PC-3 (cell line): ENCODE data around the gene NOX3. TPM values are rescaled to one million over a fixed set of nuclear protein-coding genes. Genes with fewer than 3 reads are reported as not detected.

Source experiments
- ATAC-seq: fragments of 200-7000 bp; cut with Tn5 transposase; 2 replicates; pipeline ENCODE4 v1.9.1; 2020; ENCODE audit warnings: mild to moderate bottlenecking, moderate library complexity
- BruUV-seq: library from RNA; stranded (reverse); fragments of 400-500 nt; replicated peaks from 2 replicates; lab custom pipeline; 2021; lab: Mats Ljungman, UMichigan
- CTCF ChIA-PET: fragments of 300-600 bp; sonication (Branson Sonifier 250); formaldehyde crosslinking; loops from one replicate; lab custom pipeline; 2022; ENCODE audit warnings: antibody characterized with exemption; lab: Charles Lee
- POLR2A ChIA-PET: fragments of 300-600 bp; sonication (Branson Sonifier 250); formaldehyde crosslinking; loops from one replicate; lab custom pipeline; 2022; ENCODE audit warnings: antibody characterized with exemption; ENCODE audit not compliant: unreplicated experiment; lab: Charles Lee
- DNase-seq: peaks from one replicate; pipeline ENCODE4 v3.0.0-alpha.2; 2015
- H2AFZ ChIP-seq: fragments of 300-600 bp; sonication (generic); 2 replicates; pipeline ENCODE4 v1.6.0; 2016; ENCODE audit warnings: antibody characterized with exemption, low read length
- H3F3A ChIP-seq: fragments of 300-600 bp; sonication (generic); one replicate; pipeline ENCODE4 v1.6.0; 2017; ENCODE audit warnings: antibody characterized with exemption, low read length, control low read depth, mild to moderate bottlenecking; ENCODE audit not compliant: unreplicated experiment
- H3K27ac ChIP-seq: fragments of 300-600 bp; sonication (generic); 2 replicates; pipeline ENCODE4 v1.5.1; 2016; ENCODE audit warnings: mild to moderate bottlenecking, low read length
- H3K27me3 ChIP-seq: fragments of 300-600 bp; sonication (generic); 2 replicates; pipeline ENCODE4 v1.6.1; 2016; ENCODE audit warnings: low read length, mixed read lengths
- H3K36me3 ChIP-seq: fragments of 300-600 bp; sonication (generic); 2 replicates; pipeline ENCODE4 v1.6.1; 2016; ENCODE audit warnings: low read depth, mixed run types, low read length, mixed read lengths
- H3K4me1 ChIP-seq: fragments of 300-600 bp; sonication (generic); 2 replicates; pipeline ENCODE4 v1.5.1; 2016; ENCODE audit warnings: low read length; ENCODE audit not compliant: insufficient read depth
- H3K4me2 ChIP-seq: fragments of 300-600 bp; sonication (generic); 2 replicates; pipeline ENCODE4 v1.6.0; 2016; ENCODE audit warnings: low read length
- H3K4me3 ChIP-seq: fragments of 300-600 bp; sonication (generic); 2 replicates; pipeline ENCODE4 v1.5.1; 2016; ENCODE audit warnings: mild to moderate bottlenecking, low read length, mixed read lengths
- H3K79me2 ChIP-seq: fragments of 300-600 bp; sonication (generic); 2 replicates; pipeline ENCODE4 v1.6.1; 2017; ENCODE audit warnings: low read length, mixed read lengths
- H3K9ac ChIP-seq: fragments of 300-600 bp; sonication (generic); 2 replicates; pipeline ENCODE4 v1.6.0; 2016; ENCODE audit warnings: mild to moderate bottlenecking, low read length
- H3K9me2 ChIP-seq: fragments of 300-600 bp; sonication (generic); replicated peaks from 2 replicates; pipeline ENCODE4 v1.6.1; 2016; ENCODE audit warnings: mixed run types, low read length, mixed read lengths
- H3K9me3 ChIP-seq: fragments of 300-600 bp; sonication (generic); 2 replicates; pipeline ENCODE4 v1.6.1; 2016; ENCODE audit warnings: low read length, mixed read lengths
- H4K20me1 ChIP-seq: fragments of 300-600 bp; sonication (generic); 2 replicates; pipeline ENCODE4 v1.6.1; 2016; ENCODE audit warnings: low read length, mixed read lengths
- EZH2 ChIP-seq: fragments of 300-600 bp; sonication (generic); IDR thresholded peaks from one replicate; pipeline ENCODE4 v1.6.1; 2017; ENCODE audit warnings: antibody characterized with exemption, mild to moderate bottlenecking, low read length; ENCODE audit not compliant: unreplicated experiment
- EZH2phosphoT487 ChIP-seq: fragments of 300-600 bp; sonication (generic); IDR thresholded peaks from 2 replicates; pipeline ENCODE4 v1.6.1; 2018; ENCODE audit warnings: mild to moderate bottlenecking, antibody characterized with exemption, low read length, borderline replicate concordance
- intact Hi-C: fragments of 100-400 bp; cut with micrococcal nuclease; formaldehyde crosslinking; loops from 2 replicates; pipeline ENCODE4 v1.9.0; 2023
- total RNA-seq: library from RNA; depleted of rRNA; stranded (reverse); fragments of >200 nt; gene quantifications from 2 replicates; pipeline ENCODE4 v1.2.3, GENCODE V29; 2014
- TF ChIP-seq, protein P1 (sequence below): fragments of 300-600 bp; sonication (generic); conservative IDR thresholded peaks from 2 replicates; pipeline ENCODE4 v1.5.1; 2017; ENCODE audit warnings: antibody characterized with exemption, low read depth, mild to moderate bottlenecking, low read length

The NOX3 gene
- total RNA-seq, 1 experiment from 2014 or later, result not detected

DNA sequence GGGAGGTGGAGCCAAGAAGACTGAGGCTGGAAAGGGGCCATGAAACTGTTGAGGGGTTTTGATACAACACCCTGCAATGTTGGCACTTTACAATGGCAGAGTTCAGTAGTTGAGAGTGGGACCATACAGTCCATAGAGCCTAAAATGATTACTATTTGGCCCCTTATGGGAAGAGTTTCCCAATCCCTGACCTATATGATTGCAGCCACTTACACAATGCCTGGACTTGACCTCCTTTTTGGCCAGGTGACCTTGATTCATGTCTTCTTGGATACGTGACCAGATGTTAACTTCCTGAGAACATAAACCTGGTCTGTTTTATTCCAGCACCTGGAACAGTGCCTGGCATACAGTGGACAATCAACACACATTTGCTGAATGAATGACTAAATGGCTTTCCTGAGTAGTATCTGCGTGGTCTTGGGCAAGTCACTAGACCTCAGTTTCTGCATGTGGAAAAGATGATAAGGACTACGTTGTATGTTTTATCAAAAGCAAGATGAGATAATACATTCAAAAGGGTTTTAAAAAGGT, 58.4 kb downstream of the NOX3 start:
- no peak for ATAC-seq
- H2AFZ ChIP-seq, result no peak overlapping the region
- no peak overlapping the region for H3K9ac ChIP-seq
- no peaks in the 10 kb centered on the region for H3K36me3 ChIP-seq
- DNase-seq, result no peak
- H3K9me2 ChIP-seq, result no peaks in the 10 kb centered on the region
- CTCF ChIA-PET, result no interaction called here
- no peak for TF ChIP-seq EZH2
- TF ChIP-seq EZH2phosphoT487, result no peak
- TF ChIP-seq, protein P1, sequence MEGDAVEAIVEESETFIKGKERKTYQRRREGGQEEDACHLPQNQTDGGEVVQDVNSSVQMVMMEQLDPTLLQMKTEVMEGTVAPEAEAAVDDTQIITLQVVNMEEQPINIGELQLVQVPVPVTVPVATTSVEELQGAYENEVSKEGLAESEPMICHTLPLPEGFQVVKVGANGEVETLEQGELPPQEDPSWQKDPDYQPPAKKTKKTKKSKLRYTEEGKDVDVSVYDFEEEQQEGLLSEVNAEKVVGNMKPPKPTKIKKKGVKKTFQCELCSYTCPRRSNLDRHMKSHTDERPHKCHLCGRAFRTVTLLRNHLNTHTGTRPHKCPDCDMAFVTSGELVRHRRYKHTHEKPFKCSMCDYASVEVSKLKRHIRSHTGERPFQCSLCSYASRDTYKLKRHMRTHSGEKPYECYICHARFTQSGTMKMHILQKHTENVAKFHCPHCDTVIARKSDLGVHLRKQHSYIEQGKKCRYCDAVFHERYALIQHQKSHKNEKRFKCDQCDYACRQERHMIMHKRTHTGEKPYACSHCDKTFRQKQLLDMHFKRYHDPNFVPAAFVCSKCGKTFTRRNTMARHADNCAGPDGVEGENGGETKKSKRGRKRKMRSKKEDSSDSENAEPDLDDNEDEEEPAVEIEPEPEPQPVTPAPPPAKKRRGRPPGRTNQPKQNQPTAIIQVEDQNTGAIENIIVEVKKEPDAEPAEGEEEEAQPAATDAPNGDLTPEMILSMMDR, result no peak
- H4K20me1 ChIP-seq, result no peaks in the 10 kb centered on the region
- no peaks in the 10 kb centered on the region for H3K27me3 ChIP-seq
- POLR2A ChIA-PET, result no interaction called here
- H3K4me2 ChIP-seq, result no peak overlapping the region
- H3F3A ChIP-seq, result no peaks in the 10 kb centered on the region
- no TSS peak for BruUV-seq
- intact Hi-C loops, result no loop called here
- H3K4me3 ChIP-seq, result no peak overlapping the region
- no peaks in the 10 kb centered on the region for H3K79me2 ChIP-seq
- H3K4me1 ChIP-seq, result no peaks in the 10 kb centered on the region
- no peak overlapping the region for H3K27ac ChIP-seq
- no peaks in the 10 kb centered on the region for H3K9me3 ChIP-seq

DNA sequence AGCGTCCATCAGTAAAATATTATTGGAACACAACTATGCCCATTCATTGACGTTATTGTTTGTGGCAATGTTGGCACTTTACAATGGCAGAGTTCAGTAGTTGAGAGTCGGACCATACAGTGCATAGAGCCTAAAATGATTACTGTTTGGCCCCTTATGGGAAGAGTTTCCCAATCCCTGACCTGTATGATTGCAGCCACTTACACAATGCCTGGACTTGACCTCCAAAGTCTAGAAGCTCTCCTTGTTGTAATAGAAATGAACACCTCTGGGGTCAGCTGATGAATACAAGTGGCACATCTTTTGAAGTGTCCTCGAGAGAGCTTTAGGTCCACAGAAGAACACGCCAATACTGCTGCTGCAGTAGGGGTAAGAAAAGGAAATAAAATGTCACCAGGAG, 59.0 kb downstream of the NOX3 start:
- BruUV-seq, result no TSS peak
- no peak overlapping the region for H2AFZ ChIP-seq
- H3K79me2 ChIP-seq, result no peaks in the 10 kb centered on the region
- H3K9me3 ChIP-seq, result no peaks in the 10 kb centered on the region
- no peaks in the 10 kb centered on the region for H3K4me1 ChIP-seq
- H3K27ac ChIP-seq, result no peak overlapping the region
- ChIA-PET CTCF (no interaction called here), POLR2A (no interaction called here)
- H3K9ac ChIP-seq, result no peak overlapping the region
- no peak for ATAC-seq
- intact Hi-C loops, result no loop called here
- H4K20me1 ChIP-seq, result no peaks in the 10 kb centered on the region
- no peak for DNase-seq
- H3K9me2 ChIP-seq, result no peaks in the 10 kb centered on the region
- no peaks in the 10 kb centered on the region for H3F3A ChIP-seq
- no peaks in the 10 kb centered on the region for H3K27me3 ChIP-seq
- no peak overlapping the region for H3K4me3 ChIP-seq
- TF ChIP-seq, protein P1, result no peak
- no peak for TF ChIP-seq EZH2
- no peak for TF ChIP-seq EZH2phosphoT487
- H3K36me3 ChIP-seq, result no peaks in the 10 kb centered on the region
- H3K4me2 ChIP-seq, result no peak overlapping the region

DNA sequence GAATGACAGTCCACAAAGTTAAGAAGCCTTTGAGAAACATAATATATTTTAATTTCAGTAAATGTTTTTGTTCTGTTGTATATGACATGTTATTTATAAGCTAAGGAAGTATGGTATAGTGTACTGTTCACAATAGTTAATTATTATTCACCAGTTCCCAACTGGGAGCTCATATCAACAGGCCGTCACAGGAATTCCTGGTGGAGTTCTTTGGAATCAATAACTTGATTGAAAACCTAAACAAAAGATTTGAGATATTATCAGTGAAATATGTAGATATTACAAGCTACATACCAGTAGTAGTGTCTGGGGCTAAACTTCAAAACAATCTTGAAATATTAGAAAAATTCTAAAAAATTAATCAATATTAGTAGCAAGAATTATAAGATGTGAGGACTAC, 60.3 kb downstream of the NOX3 start:
- Histone ChIP-seq H3F3A (no peaks in the 10 kb centered on the region), H3K27me3 (no peaks in the 10 kb centered on the region), H3K9me3 (no peaks in the 10 kb centered on the region), H3K4me3 (no peak overlapping the region), H3K4me1 (no peaks in the 10 kb centered on the region), H3K36me3 (no peaks in the 10 kb centered on the region), H3K79me2 (no peaks in the 10 kb centered on the region), H2AFZ (no peak overlapping the region), H3K4me2 (no peak overlapping the region), H3K27ac (no peak overlapping the region), H4K20me1 (no peaks in the 10 kb centered on the region), H3K9ac (no peak overlapping the region), H3K9me2 (no peaks in the 10 kb centered on the region)
- no peak for ATAC-seq
- CTCF ChIA-PET, result no interaction called here
- TF ChIP-seq EZH2 (no peak), EZH2phosphoT487 (no peak)
- TF ChIP-seq, protein P1, result no peak
- BruUV-seq, result no TSS peak
- no peak for DNase-seq
- POLR2A ChIA-PET, result no interaction called here
- intact Hi-C loops, result no loop called here
